LNCAP (cell line): ENCODE results near the gene PROB1.

ENCODE experiments used
- TF ChIP-seq, protein P1 (sequence below): fragments of 450-650 bp; IDR thresholded peaks from 2 replicates; pipeline ENCODE4 v1.5.1; 2017; ENCODE audit warnings: mild to moderate bottlenecking

The PROB1 gene

DNA sequence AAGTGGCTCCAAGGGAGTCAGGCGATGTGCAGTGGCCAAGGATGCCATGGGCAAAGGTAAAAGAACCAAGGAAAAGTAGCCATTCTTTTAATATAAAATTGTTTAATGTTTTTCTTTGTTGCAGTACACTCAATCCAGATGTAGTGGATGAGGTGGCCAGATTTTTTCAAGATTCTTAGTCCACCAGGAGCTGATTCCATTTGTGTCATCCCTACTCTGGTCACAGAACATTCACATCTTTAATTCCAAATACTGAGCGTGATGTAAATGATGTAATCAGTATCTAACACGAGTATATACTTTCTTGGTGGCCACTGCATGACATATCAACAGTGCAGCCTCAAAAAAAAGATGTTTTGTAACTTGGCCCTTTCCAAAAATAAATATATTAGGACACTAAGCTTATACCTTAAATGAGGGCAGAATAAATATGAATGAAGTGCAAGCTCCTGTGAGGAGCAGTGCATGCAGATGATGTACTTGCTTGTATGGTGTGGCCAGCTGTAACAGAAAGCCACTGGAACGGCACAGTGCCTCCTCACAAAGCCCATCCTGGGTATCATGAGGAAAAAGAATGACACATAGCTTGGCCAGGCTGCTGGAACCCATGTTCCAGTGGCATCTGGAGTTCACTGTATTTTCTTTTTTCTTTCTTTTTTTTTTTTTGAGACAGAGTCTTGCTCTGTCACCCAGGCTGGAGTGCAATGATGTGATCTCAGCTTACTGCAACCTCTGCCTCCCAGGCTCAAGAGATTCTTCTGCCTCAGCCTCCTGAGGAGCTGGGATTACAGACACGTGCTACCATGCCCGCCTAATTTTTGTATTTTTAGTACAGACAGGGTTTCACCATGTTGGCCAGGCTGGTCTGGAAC, 15.5 kb upstream of the PROB1 start:
- TF ChIP-seq, protein P1, sequence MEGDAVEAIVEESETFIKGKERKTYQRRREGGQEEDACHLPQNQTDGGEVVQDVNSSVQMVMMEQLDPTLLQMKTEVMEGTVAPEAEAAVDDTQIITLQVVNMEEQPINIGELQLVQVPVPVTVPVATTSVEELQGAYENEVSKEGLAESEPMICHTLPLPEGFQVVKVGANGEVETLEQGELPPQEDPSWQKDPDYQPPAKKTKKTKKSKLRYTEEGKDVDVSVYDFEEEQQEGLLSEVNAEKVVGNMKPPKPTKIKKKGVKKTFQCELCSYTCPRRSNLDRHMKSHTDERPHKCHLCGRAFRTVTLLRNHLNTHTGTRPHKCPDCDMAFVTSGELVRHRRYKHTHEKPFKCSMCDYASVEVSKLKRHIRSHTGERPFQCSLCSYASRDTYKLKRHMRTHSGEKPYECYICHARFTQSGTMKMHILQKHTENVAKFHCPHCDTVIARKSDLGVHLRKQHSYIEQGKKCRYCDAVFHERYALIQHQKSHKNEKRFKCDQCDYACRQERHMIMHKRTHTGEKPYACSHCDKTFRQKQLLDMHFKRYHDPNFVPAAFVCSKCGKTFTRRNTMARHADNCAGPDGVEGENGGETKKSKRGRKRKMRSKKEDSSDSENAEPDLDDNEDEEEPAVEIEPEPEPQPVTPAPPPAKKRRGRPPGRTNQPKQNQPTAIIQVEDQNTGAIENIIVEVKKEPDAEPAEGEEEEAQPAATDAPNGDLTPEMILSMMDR: no peak

DNA sequence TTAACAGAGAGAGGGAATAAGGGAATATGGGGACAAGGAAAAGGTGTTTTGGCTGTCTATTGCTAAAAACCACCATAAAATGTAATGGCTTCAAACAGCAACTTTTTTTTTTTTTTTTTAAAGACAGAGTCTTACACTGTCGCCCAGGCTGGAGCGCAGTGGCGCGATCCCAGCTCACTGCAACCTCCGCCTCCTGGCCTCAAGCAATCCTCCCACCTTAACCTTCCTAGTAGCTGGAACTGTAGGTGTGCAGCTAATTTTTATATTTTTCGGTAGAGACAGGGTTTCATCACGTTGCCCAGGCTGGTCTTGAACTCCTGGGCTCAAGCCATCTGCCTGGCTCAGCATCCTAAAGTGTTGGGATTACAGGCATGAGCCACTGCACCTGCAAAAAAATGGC, 13.3 kb upstream of the PROB1 start:
- TF ChIP-seq, protein P1: no peak

DNA sequence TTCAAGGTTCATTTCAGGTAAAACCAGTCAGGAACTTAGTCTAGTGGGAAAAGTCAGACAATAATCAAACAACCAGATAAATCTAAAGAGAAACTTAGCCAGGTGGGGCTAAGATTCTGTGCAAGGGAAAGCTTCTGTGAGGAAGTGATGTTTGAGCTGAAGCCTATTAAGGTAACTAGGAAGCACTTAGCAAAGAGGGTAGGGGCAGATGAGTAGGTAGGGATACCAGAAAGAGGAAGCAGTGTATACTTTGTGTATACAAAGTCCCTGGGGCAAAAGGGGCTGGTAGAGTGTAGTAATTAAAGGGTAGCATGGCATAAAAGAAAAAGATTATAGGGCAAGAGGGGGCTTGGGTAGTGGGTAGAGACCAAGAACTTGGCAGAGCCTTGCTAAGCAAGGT, 12.6 kb upstream of the PROB1 start:
- TF ChIP-seq, protein P1: no peak

DNA sequence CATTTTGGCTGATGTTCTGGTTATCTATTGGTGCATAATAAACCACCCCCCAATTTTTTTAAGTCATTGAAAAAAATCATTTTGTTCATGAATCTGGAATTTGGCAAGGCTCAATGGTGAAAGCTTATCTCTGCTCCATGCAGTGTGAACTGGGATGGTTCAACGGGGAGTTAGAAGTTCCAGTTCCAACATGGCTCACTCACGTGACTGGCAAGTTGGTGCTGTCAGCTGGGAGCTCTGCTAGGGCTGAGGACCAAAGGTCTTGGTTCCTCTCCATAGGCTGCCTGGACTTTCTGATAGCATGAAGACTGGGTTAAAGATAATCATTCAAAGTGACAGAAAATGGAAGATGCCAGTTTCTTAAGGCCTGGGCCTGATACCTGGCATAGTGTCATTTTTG, 12.1 kb upstream of the PROB1 start:
- TF ChIP-seq, protein P1: no peak

DNA sequence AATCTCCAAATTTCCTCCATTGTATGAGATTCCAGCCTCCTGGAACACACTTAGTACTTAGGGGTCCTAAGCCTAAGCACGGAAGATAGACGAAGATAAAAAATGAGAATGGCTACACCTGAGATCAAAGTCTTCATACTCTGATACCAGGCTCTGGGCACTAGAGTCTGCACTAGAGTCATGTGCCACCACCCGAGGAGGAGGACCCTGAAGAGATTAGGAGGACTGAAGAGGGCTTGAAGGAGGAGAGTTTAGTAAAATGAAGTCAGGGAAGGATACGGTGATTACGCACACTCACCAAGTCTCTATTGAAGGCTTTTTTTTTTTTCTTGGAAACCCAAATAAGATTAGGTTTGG, 9.6 kb upstream of the PROB1 start:
- TF ChIP-seq, protein P1: no peak

DNA sequence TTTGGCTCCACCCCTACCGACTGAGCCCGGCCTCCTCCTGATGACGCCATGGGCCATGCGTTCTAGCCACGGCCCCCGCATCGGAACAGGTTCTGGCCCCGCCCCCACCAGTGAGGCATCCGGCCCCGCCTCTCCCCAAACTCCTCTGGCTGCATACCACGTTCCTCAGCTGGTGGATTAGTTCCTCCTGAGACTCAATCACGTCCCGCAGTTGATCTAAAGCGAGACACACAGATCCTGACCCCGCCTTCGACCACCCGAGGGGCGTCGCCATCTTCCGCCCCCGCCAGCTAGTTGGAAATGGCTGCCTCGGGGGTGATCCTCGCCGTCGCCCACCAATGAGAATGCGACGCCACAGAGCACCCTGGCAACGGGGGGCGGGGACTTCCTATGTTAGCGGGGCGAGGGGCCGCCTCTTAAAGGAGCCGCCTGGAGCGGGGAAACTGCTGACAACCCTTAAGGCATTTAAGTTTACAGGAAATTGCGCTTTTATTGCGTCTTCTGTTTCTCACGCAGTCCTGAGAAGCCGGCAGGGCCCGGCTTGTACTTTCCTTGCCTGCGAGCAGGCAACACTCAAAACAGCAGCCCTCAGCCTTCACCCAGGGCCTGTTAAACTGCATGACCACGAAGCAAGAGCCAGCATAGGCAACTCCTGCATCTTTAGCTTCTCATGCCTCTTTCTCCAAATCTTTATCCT, 9.0 kb upstream of the PROB1 start, which contains the start of gene SPATA24:
Gene SPATA24, minus strand, starts transcription at position 303 of the 697 bp plus-strand sequence. Its CDS starts 29 bp downstream, at position 274.
- TF ChIP-seq, protein P1: no peak

DNA sequence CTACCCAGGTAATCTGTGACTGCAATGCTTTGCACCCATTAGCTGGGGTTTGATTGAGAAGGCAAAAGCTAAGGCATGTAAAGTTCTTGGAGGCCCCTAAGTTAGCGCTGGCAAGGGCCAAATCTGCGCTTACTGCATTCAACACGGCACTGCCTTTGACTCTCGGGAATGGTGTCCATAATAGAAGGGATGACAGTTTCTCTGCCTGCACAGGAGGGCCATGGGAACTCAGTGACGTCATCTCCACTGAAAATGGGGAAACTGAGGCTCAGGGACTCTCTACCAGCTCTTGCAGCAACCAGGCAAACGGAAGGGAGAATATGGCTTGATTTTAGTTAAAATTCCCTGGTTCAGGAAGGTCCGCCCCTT, 8.5 kb upstream of the PROB1 start:
- TF ChIP-seq, protein P1: no peak
